ENCODE data around the gene ADAMTSL2.

ADAMTSL2 gene

DNA sequence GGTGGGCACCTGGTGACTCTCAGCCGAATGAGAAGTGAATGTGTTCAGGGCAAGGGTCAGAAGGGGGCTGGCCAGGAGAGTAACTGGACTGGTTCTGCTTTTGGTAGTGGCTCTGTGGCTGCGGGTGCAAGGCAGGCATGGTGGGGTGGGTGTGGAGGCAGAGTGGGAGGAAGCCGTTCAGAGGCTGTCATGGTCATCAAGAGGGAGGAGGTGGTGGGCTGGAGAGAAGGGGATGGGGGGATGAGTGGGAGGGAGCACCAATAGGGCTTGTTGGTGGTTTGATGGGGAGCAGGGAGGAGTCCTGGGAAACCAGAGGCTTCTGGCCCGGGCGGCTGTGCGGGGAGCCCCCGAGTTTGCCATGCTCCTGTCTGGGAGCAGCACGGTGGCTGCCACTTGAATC is 61.4 kb downstream of the ADAMTSL2 start:
- H3K27me3 ChIP-seq (ENCODE audit: control insufficient read depth in 1 of 2, insufficient read depth in 2 of 2, low read length in 2 of 2): no peaks in the 10 kb centered on the region
- H3K36me3 ChIP-seq (ENCODE audit: control insufficient read depth in 1 of 2, insufficient read depth in 2 of 2, low read length in 2 of 2): no peaks in the 10 kb centered on the region
- no peaks in the 10 kb centered on the region for H3K4me1 ChIP-seq (ENCODE audit: control insufficient read depth in 1 of 2, insufficient read depth in 2 of 2, low read length in 2 of 2)
- H3K9ac ChIP-seq (ENCODE audit: low read depth in 1 of 2, low read length in 2 of 2): no peak overlapping the region
- H3K4me3 ChIP-seq (ENCODE audit: low read depth in 1 of 2, low read length in 2 of 2): no peak overlapping the region
- no peak overlapping the region for H3K27ac ChIP-seq (ENCODE audit: low read depth, low read length)
- peaks cover 17 to 20% of the 10 kb centered on the region in 2 donors for H3K9me3 ChIP-seq (ENCODE audit: control insufficient read depth in 1 of 2, low read length in 2 of 2)

DNA sequence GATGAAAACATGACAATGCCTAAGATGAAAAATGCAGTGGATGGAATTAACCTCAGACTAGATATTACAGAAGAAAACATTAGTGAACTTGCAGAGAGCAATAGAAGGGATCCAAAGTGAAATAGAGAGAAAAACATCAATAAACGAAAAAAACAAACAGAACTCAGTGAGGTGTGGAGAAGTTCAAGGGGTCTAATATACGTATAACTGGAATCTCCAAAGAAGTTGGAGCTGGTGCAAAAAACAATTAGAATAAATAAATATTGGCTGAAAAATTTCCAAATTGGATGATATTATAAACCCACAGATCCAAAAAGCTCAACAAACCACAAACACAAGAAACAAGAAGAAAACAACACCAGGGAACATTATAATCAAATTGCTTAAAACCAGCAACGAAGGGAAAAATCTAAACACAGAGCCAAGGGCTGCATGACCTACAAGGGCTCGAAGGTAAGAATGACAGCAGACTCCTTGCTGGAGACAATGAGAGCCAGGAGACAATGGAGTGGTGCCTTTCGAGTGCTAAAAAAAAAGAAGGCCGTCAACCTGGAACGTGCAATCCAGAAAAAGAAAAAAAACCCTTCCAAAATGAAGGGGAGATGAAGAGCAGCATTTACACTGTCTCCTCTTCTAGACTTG is 62.9 kb downstream of the ADAMTSL2 start:
- H3K36me3 ChIP-seq (ENCODE audit: control insufficient read depth in 1 of 2, insufficient read depth in 2 of 2, low read length in 2 of 2): no peaks in the 10 kb centered on the region
- no peak overlapping the region for H3K9ac ChIP-seq (ENCODE audit: low read depth in 1 of 2, low read length in 2 of 2)
- H3K27ac ChIP-seq (ENCODE audit: low read depth, low read length): no peak overlapping the region
- H3K4me1 ChIP-seq (ENCODE audit: control insufficient read depth in 1 of 2, insufficient read depth in 2 of 2, low read length in 2 of 2): no peaks in the 10 kb centered on the region
- H3K9me3 ChIP-seq (ENCODE audit: control insufficient read depth in 1 of 2, low read length in 2 of 2): peaks cover 17 to 20% of the 10 kb centered on the region in 2 donors
- no peaks in the 10 kb centered on the region for H3K27me3 ChIP-seq (ENCODE audit: control insufficient read depth in 1 of 2, insufficient read depth in 2 of 2, low read length in 2 of 2)
- no peak overlapping the region for H3K4me3 ChIP-seq (ENCODE audit: low read depth in 1 of 2, low read length in 2 of 2)

DNA sequence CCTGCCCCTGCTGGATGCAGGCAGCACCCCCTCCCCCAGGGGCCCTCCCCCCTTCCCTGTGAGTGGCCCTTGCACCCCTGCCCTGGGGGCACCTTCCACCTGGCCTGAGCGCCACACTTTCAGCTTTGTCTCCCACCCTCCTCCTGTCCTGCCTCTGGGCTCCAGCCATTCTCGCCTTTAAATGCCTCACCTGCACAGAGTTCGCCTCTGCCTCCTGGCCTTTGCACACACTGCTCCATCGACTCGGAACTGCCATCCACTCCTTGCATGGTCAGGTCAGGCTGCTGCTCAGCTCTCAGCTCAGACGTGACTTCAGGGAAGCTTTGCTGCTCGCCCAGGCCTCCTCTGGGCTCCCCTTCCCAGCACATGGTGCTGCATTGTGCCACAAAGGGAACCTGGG is 64.5 kb downstream of the ADAMTSL2 start:
- H3K9ac ChIP-seq (ENCODE audit: low read depth in 1 of 2, low read length in 2 of 2): no peak overlapping the region
- H3K27ac ChIP-seq (ENCODE audit: low read depth, low read length): no peak overlapping the region
- H3K27me3 ChIP-seq (ENCODE audit: control insufficient read depth in 1 of 2, insufficient read depth in 2 of 2, low read length in 2 of 2): no peaks in the 10 kb centered on the region
- no peaks in the 10 kb centered on the region for H3K36me3 ChIP-seq (ENCODE audit: control insufficient read depth in 1 of 2, insufficient read depth in 2 of 2, low read length in 2 of 2)
- H3K4me3 ChIP-seq (ENCODE audit: low read depth in 1 of 2, low read length in 2 of 2): no peak overlapping the region
- peaks cover 17 to 20% of the 10 kb centered on the region in 2 donors for H3K9me3 ChIP-seq (ENCODE audit: control insufficient read depth in 1 of 2, low read length in 2 of 2)
- no peaks in the 10 kb centered on the region for H3K4me1 ChIP-seq (ENCODE audit: control insufficient read depth in 1 of 2, insufficient read depth in 2 of 2, low read length in 2 of 2)

DNA sequence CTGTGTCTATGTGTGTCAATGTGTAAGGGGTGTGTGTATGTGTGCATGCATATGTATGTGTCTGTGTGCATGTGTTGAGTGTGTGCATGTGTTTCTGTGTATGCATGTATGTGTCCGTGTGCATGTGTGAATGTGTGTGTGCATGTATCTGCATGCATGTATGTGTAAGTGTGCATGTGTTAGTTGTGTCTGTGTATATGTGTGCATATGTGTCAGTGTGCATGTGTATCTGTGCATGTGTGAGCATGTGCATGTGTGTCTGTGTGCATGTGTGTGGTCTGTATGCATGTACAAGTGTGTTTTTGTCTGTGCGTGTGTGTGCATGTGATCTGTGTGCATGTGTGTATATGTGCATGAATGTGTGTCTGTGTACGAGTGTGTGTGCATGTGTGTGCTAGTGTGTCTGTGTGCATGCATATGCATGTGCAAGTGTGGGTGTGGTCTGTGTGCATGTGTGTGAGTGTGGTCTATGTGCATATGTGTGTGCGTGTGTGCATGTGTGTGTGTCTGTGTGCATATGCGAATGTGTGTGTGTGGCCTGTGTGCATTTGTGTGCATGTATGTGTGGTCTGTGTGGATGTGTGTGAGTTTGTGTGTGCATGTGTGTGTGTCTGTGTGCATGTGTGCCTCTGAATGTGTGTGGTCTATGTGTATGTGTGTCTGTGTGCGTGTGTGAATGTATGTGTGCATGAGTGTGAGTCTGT is 65.1 kb downstream of the ADAMTSL2 start:
- no peaks in the 10 kb centered on the region for H3K36me3 ChIP-seq (ENCODE audit: control insufficient read depth in 1 of 2, insufficient read depth in 2 of 2, low read length in 2 of 2)
- H3K9ac ChIP-seq (ENCODE audit: low read depth in 1 of 2, low read length in 2 of 2): no peak overlapping the region
- no peak overlapping the region for H3K4me3 ChIP-seq (ENCODE audit: low read depth in 1 of 2, low read length in 2 of 2)
- H3K27ac ChIP-seq (ENCODE audit: low read depth, low read length): no peak overlapping the region
- no peaks in the 10 kb centered on the region for H3K4me1 ChIP-seq (ENCODE audit: control insufficient read depth in 1 of 2, insufficient read depth in 2 of 2, low read length in 2 of 2)
- H3K9me3 ChIP-seq (ENCODE audit: control insufficient read depth in 1 of 2, low read length in 2 of 2): peaks cover 17 to 20% of the 10 kb centered on the region in 2 donors
- no peaks in the 10 kb centered on the region for H3K27me3 ChIP-seq (ENCODE audit: control insufficient read depth in 1 of 2, insufficient read depth in 2 of 2, low read length in 2 of 2)

DNA sequence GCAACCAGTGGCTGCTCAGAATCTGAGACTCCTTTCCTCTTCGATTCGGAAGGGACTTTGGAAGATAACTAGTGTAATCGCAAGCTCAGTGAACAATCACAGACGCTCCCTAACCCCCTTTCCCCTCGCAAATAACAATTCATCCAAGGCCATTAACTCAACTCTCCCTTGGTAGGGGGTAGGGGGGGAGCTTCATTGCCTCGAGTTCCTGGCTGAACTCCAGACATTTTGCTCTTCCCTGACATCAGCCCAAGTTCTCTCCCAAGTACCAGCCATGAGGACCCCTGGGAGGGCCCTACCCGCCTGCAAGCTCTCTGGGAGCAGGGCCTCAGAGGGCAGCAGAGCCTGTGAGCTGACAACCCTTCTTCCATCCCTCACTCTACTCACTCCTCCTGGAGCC is 66.2 kb downstream of the ADAMTSL2 start:
- Histone ChIP-seq H3K9ac (ENCODE audit: low read depth in 1 of 2, low read length in 2 of 2) (no peak overlapping the region), H3K4me3 (ENCODE audit: low read depth in 1 of 2, low read length in 2 of 2) (no peak overlapping the region), H3K36me3 (ENCODE audit: control insufficient read depth in 1 of 2, insufficient read depth in 2 of 2, low read length in 2 of 2) (no peaks in the 10 kb centered on the region), H3K27ac (ENCODE audit: low read depth, low read length) (no peak overlapping the region), H3K27me3 (ENCODE audit: control insufficient read depth in 1 of 2, insufficient read depth in 2 of 2, low read length in 2 of 2) (no peaks in the 10 kb centered on the region), H3K9me3 (ENCODE audit: control insufficient read depth in 1 of 2, low read length in 2 of 2) (peaks cover 17 to 20% of the 10 kb centered on the region in 2 donors), H3K4me1 (ENCODE audit: control insufficient read depth in 1 of 2, insufficient read depth in 2 of 2, low read length in 2 of 2) (no peaks in the 10 kb centered on the region)

DNA sequence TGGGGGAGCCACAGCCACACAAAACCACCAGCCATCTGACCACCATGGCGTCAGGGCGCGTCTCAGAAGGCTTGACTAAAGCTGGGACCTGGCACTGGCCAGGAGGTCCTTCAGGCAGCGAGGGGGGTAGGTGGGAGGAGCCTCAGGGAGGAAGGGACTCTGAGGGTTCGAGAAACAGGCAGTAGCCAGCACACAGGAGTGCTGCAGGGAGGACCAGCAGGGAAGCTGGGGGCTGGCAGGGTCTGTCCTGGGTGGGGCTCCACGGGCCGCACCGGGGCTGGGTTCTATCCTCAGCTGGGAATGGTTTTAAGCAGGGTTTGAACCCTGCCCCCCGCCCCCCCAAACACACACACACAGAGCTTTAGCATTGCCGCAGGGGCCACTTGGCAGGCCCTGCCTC is 67.2 kb downstream of the ADAMTSL2 start:
- H3K36me3 ChIP-seq (ENCODE audit: control insufficient read depth in 1 of 2, insufficient read depth in 2 of 2, low read length in 2 of 2): no peaks in the 10 kb centered on the region
- H3K9me3 ChIP-seq (ENCODE audit: control insufficient read depth in 1 of 2, low read length in 2 of 2): peaks cover 14 to 16% of the 10 kb centered on the region in 2 donors
- H3K27ac ChIP-seq (ENCODE audit: low read depth, low read length): no peak overlapping the region
- no peak overlapping the region for H3K9ac ChIP-seq (ENCODE audit: low read depth in 1 of 2, low read length in 2 of 2)
- peaks cover 0 to 3% of the 10 kb centered on the region in 2 donors for H3K27me3 ChIP-seq (ENCODE audit: control insufficient read depth in 1 of 2, insufficient read depth in 2 of 2, low read length in 2 of 2)
- no peak overlapping the region for H3K4me3 ChIP-seq (ENCODE audit: low read depth in 1 of 2, low read length in 2 of 2)
- no peaks in the 10 kb centered on the region for H3K4me1 ChIP-seq (ENCODE audit: control insufficient read depth in 1 of 2, insufficient read depth in 2 of 2, low read length in 2 of 2)

DNA sequence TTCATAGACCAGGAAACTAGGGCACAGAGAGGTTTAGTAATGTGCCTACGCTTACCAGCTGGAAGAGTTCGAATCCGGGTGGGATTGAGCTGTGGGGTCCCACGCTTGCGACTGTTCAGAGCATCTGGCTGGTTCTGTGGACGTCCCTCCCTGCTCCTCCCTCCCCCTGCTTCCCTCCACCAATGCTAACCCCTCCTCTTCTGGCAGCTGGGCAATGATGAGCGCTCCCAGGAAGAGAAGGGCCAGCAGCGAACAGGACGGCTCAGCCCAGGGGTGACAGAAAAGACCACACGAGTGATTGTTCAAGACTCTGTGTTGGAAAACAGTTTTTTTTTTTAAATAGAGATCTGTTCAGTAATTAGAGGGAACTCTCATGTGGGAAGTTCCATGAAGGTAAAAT is 67.8 kb downstream of the ADAMTSL2 start:
- Histone ChIP-seq H3K36me3 (ENCODE audit: control insufficient read depth in 1 of 2, insufficient read depth in 2 of 2, low read length in 2 of 2) (no peaks in the 10 kb centered on the region), H3K4me3 (ENCODE audit: low read depth in 1 of 2, low read length in 2 of 2) (no peak overlapping the region), H3K9ac (ENCODE audit: low read depth in 1 of 2, low read length in 2 of 2) (no peak overlapping the region), H3K9me3 (ENCODE audit: control insufficient read depth in 1 of 2, low read length in 2 of 2) (peaks cover 9 to 11% of the 10 kb centered on the region in 2 donors), H3K27ac (ENCODE audit: low read depth, low read length) (no peak overlapping the region), H3K4me1 (ENCODE audit: control insufficient read depth in 1 of 2, insufficient read depth in 2 of 2, low read length in 2 of 2) (no peaks in the 10 kb centered on the region), H3K27me3 (ENCODE audit: control insufficient read depth in 1 of 2, insufficient read depth in 2 of 2, low read length in 2 of 2) (peaks cover 0 to 4% of the 10 kb centered on the region in 2 donors)

DNA sequence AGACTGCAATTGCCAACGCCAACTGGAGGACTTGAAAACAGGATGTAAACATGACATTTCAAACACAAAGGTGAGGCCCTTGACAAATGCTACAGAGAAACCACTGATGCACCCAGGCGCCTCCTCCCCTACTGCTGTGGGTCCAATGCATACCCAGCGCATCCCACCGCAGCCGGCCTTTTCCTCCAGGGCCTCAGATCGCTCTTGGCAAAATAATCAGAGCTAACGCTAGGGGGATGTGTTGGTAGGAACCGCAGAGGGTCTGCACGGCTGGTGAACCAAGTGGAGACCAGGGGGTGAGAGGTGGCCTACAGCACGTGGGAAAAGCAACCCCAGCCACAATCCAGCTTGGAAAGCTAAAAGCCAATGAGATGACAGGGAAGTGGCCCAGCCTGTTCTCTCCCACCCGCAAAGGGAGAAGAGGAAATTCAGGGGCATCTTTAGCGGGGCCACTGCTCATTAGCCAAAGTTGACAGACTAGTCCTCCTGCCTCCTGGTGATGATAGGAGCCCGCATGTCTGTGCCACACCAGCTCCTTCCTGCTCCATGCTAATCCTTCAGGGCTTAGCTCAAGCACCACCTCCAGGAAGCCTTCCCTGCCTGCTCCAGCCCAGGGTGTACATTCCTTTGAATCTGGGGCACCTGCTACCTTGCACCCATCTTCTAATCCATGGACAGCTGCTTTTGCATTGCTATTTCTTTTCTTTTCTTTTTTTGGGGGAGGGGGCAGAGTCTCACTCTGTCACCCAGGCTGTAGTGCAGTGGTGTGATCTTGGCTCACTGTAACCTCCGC is 68.8 kb downstream of the ADAMTSL2 start:
- Histone ChIP-seq H3K9ac (ENCODE audit: low read depth in 1 of 2, low read length in 2 of 2) (no peak overlapping the region), H3K36me3 (ENCODE audit: control insufficient read depth in 1 of 2, insufficient read depth in 2 of 2, low read length in 2 of 2) (no peaks in the 10 kb centered on the region), H3K4me1 (ENCODE audit: control insufficient read depth in 1 of 2, insufficient read depth in 2 of 2, low read length in 2 of 2) (no peaks in the 10 kb centered on the region), H3K27me3 (ENCODE audit: control insufficient read depth in 1 of 2, insufficient read depth in 2 of 2, low read length in 2 of 2) (peaks cover 7 to 11% of the 10 kb centered on the region in 2 donors), H3K4me3 (ENCODE audit: low read depth in 1 of 2, low read length in 2 of 2) (no peak overlapping the region), H3K9me3 (ENCODE audit: control insufficient read depth in 1 of 2, low read length in 2 of 2) (peaks cover 0 to 2% of the 10 kb centered on the region in 2 donors), H3K27ac (ENCODE audit: low read depth, low read length) (no peak overlapping the region)

DNA sequence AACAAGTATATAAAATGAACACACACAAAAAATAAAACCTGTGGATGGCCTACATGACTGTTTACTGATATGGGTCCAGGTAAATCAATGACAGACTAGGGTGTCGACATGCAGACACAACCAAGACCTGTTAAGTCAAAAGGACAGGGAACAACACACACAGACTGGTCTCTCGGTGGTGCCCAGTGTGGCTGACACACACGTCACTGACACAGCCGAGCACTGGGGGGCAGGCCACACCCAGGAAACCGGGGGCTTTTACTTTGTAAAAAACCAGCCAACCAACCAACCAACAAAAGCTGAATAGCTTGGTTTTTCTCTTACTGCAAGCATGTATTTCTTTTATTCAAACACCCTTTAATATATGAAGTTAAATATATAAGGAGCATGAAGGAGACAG is 69.7 kb downstream of the ADAMTSL2 start:
- H3K27ac ChIP-seq (ENCODE audit: low read depth, low read length): no peak overlapping the region

DNA sequence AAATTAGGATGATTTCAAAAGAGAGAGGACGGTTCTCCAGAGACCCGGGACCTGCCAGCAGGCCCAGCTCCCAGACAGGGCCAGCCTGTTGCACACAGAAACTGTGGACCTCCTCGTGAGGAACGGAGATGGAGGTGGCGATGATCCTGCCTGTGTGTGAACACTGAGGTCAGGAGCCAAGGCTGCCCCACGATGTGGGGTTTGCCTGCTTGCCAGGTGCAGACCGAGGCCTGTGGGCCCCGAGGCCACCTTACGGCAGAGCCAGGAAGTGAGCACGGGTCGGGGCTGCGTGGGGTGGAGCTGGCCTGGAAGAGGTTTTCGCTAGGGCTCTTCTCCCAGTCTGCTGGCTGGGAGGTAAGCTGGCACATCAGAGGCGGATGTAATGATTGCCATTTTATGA is 70.4 kb downstream of the ADAMTSL2 start:
- H3K4me1 ChIP-seq (ENCODE audit: control insufficient read depth in 1 of 2, insufficient read depth in 2 of 2, low read length in 2 of 2): no peaks in the 10 kb centered on the region
- H3K9me3 ChIP-seq (ENCODE audit: control insufficient read depth in 1 of 2, low read length in 2 of 2): no peaks in the 10 kb centered on the region
- H3K4me3 ChIP-seq (ENCODE audit: low read depth in 1 of 2, low read length in 2 of 2): no peak overlapping the region
- no peak overlapping the region for H3K9ac ChIP-seq (ENCODE audit: low read depth in 1 of 2, low read length in 2 of 2)
- H3K27me3 ChIP-seq (ENCODE audit: control insufficient read depth in 1 of 2, insufficient read depth in 2 of 2, low read length in 2 of 2): peaks cover 15 to 22% of the 10 kb centered on the region in 2 donors
- no peak overlapping the region for H3K27ac ChIP-seq (ENCODE audit: low read depth, low read length)
- no peaks in the 10 kb centered on the region for H3K36me3 ChIP-seq (ENCODE audit: control insufficient read depth in 1 of 2, insufficient read depth in 2 of 2, low read length in 2 of 2)

More for the DNA sequence above, 69.7 kb downstream of the ADAMTSL2 start:
- peaks cover 11 to 17% of the 10 kb centered on the region in 2 donors for H3K27me3 ChIP-seq (ENCODE audit: control insufficient read depth in 1 of 2, insufficient read depth in 2 of 2, low read length in 2 of 2)
- H3K36me3 ChIP-seq (ENCODE audit: control insufficient read depth in 1 of 2, insufficient read depth in 2 of 2, low read length in 2 of 2): no peaks in the 10 kb centered on the region
- no peak overlapping the region for H3K4me3 ChIP-seq (ENCODE audit: low read depth in 1 of 2, low read length in 2 of 2)
- peaks cover 0 to 2% of the 10 kb centered on the region in 2 donors for H3K9me3 ChIP-seq (ENCODE audit: control insufficient read depth in 1 of 2, low read length in 2 of 2)
- H3K4me1 ChIP-seq (ENCODE audit: control insufficient read depth in 1 of 2, insufficient read depth in 2 of 2, low read length in 2 of 2): no peaks in the 10 kb centered on the region
- no peak overlapping the region for H3K9ac ChIP-seq (ENCODE audit: low read depth in 1 of 2, low read length in 2 of 2)

Data from duodenal mucosa (tissue), 2 donors.